Activated CD8-positive, alpha-beta memory T cell treated with anti-CD3 and anti-CD28 coated beads, Interleukin-2, amount 50 U/mL, for 4 hours (primary cell): ENCODE results near the gene ZNF548.
"Not testable (repeated sequence)": the region's sequence is repeated elsewhere in the genome, so short reads cannot be mapped to it uniquely, and the experiment has no call there.

Source experiments
- DNase-seq: peaks from one replicate; pipeline ENCODE4 v3.0.0-alpha.2; 2020

ZNF548 gene

GRCh38 chr19:57389730-57390598 is at the start of gene ZNF548:
TSS of gene ZNF548 (plus strand) at chr19:57389854. CDS start at chr19:57390100, 246 bp downstream.
- DNase-seq: peak; percentile 98

- DNase-seq: no peak
Observed at GRCh38 chr19:57342582-57342981, 47.1 kb upstream of the ZNF548 start.

GRCh38 chr19:57348136-57348535 is 41.5 kb upstream of the ZNF548 start:
- no peak for DNase-seq

- peak; percentile 85 for DNase-seq
Observed at GRCh38 chr19:57350877-57351805, 38.5 kb upstream of the ZNF548 start, which contains the start of gene ZNF304. TSS of gene ZNF304 (plus strand) at chr19:57351271. CDS start at chr19:57351665, 394 bp downstream.

- DNase-seq: no peak
Observed at GRCh38 chr19:57351867-57352266, 37.8 kb upstream of the ZNF548 start.

- DNase-seq: no peak
Observed at GRCh38 chr19:57355916-57356315, 33.7 kb upstream of the ZNF548 start.

GRCh38 chr19:57357406-57357805 is 32.2 kb upstream of the ZNF548 start:
- no peak for DNase-seq

- DNase-seq: no peak
Observed at GRCh38 chr19:57359300-57359699, 30.4 kb upstream of the ZNF548 start.

- DNase-seq: no peak
Observed at GRCh38 chr19:57362419-57362818, 27.2 kb upstream of the ZNF548 start.

- peak; percentile 99 for DNase-seq
Observed at GRCh38 chr19:57362997-57363687, 26.5 kb upstream of the ZNF548 start, which contains the start of the genes TRAPPC2B and ZNF547. TSS of gene TRAPPC2B (plus strand) at chr19:57363551. CDS start at chr19:57364834, 1,283 bp downstream. TSS of gene ZNF547 (plus strand) at chr19:57363551. CDS start at chr19:57368556, 5,005 bp downstream.

GRCh38 chr19:57363688-57364181 is 25.9 kb upstream of the ZNF548 start:
- no peak for DNase-seq

- no peak for DNase-seq
Observed at GRCh38 chr19:57366776-57367175, 22.9 kb upstream of the ZNF548 start.

GRCh38 chr19:57374179-57374578 is 15.5 kb upstream of the ZNF548 start:
- no peak for DNase-seq

GRCh38 chr19:57374647-57375046 is 15.0 kb upstream of the ZNF548 start:
- not testable (repeated sequence) for DNase-seq

- DNase-seq: no peak
Observed at GRCh38 chr19:57376151-57376550, 13.5 kb upstream of the ZNF548 start.

GRCh38 chr19:57377498-57378146 is 12.0 kb upstream of the ZNF548 start:
- DNase-seq: no peak

- no peak for DNase-seq
Observed at GRCh38 chr19:57380923-57381322, 8.7 kb upstream of the ZNF548 start.

GRCh38 chr19:57382806-57383488 is 6.7 kb upstream of the ZNF548 start:
- no peak for DNase-seq

- DNase-seq: no peak
Observed at GRCh38 chr19:57389194-57389729, 392 bp upstream of the ZNF548 start.

GRCh38 chr19:57395710-57396109 is 6.1 kb downstream of the ZNF548 start:
- DNase-seq: no peak

- DNase-seq: no peak
Observed at GRCh38 chr19:57398868-57399267, 9.2 kb downstream of the ZNF548 start.
